Liver (tissue), 9 donors: Measurements from ENCODE around the gene SPDEF. TPM values are rescaled to one million over a fixed set of nuclear protein-coding genes. Genes with fewer than 3 reads are reported as not detected.

ENCODE experiments used
- DNase-seq: peaks from one replicate; pipeline ENCODE4 v3.0.0-alpha.2; 2017; ENCODE audit warnings: low spot score
- H3K27ac ChIP-seq, 2 donors: one replicate each; pipeline ENCODE4 v1.7.0; 2013; ENCODE audit warnings: inconsistent platforms in 2 of 2, low read length in 2 of 2, control low read depth in 1 of 2, low read depth in 1 of 2, mild to moderate bottlenecking in 1 of 2
- H3K27me3 ChIP-seq, 4 donors: one replicate each; pipeline versions ENCODE4 v1.6.1 to v1.7.0; 2013; ENCODE audit warnings: low read length in 3 of 4, inconsistent platforms in 1 of 4, mild to moderate bottlenecking in 1 of 4, moderate library complexity in 1 of 4; ENCODE audit not compliant: control insufficient read depth in 4 of 4, insufficient read depth in 4 of 4
- H3K36me3 ChIP-seq, 4 donors: one replicate each; pipeline versions ENCODE4 v1.6.1 to v1.7.0; 2013; ENCODE audit warnings: low read length in 3 of 4, mild to moderate bottlenecking in 3 of 4, low read depth in 1 of 4, moderate library complexity in 1 of 4; ENCODE audit not compliant: control insufficient read depth in 4 of 4, insufficient read depth in 3 of 4
- H3K4me1 ChIP-seq, 4 donors: one replicate each; pipeline versions ENCODE4 v1.6.1 to v1.7.0; 2013; ENCODE audit warnings: low read length in 3 of 4, mild to moderate bottlenecking in 3 of 4, moderate library complexity in 1 of 4; ENCODE audit not compliant: control insufficient read depth in 4 of 4, insufficient read depth in 4 of 4
- H3K4me3 ChIP-seq, 3 donors: one replicate each; pipeline versions ENCODE4 v1.6.1 to v1.7.0; 2013; ENCODE audit warnings: low read length in 3 of 3, control low read depth in 1 of 3, low read depth in 1 of 3, mild to moderate bottlenecking in 1 of 3
- H3K9ac ChIP-seq, 2 donors: one replicate each; pipeline ENCODE4 v1.7.0; 2013; ENCODE audit warnings: low read length in 2 of 2, mild to moderate bottlenecking in 2 of 2, moderate library complexity in 2 of 2, control low read depth in 1 of 2, low read depth in 1 of 2
- H3K9me3 ChIP-seq, 4 donors: one replicate each; pipeline versions ENCODE4 v1.6.1 to v1.7.0; 2013; ENCODE audit warnings: low read length in 3 of 4; ENCODE audit not compliant: control insufficient read depth in 4 of 4
- ATF3 ChIP-seq: IDR thresholded peaks from 2 replicates; pipeline ENCODE4 v1.6.1; 2016; ENCODE audit warnings: antibody characterized with exemption
- CTCF ChIP-seq: fragments of 150-350 bp; IDR thresholded peaks from 2 replicates; pipeline ENCODE4 v1.5.1; 2017; ENCODE audit warnings: improper control_type of control experiment, low read depth, low read length; ENCODE audit not compliant: missing input control
- EGR1 ChIP-seq, 2 donors: IDR thresholded peaks; 2 replicates each; pipeline ENCODE4 v1.6.1; 2016 to 2018; ENCODE audit warnings: antibody characterized with exemption in 2 of 2, low read depth in 2 of 2
- FOXA2 ChIP-seq: IDR thresholded peaks from 2 replicates; pipeline ENCODE4 v1.6.1; 2016; ENCODE audit warnings: antibody characterized with exemption
- GABPA ChIP-seq, 2 donors: IDR thresholded peaks in 1 of 2; conservative IDR thresholded peaks in 1 of 2; 2 replicates each; pipeline ENCODE4 v1.6.1; 2016; ENCODE audit warnings: antibody characterized with exemption in 2 of 2, mild to moderate bottlenecking in 1 of 2, moderate library complexity in 1 of 2
- HNF4A ChIP-seq, 2 donors: conservative IDR thresholded peaks; 2 replicates each; pipeline ENCODE4 v1.6.1; 2016; ENCODE audit warnings: antibody characterized with exemption in 2 of 2, mild to moderate bottlenecking in 2 of 2
- HNF4G ChIP-seq: IDR thresholded peaks from 2 replicates; pipeline ENCODE4 v1.6.1; 2016; ENCODE audit warnings: antibody characterized with exemption
- JUND ChIP-seq, 2 donors: IDR thresholded peaks; 2 replicates each; pipeline ENCODE4 v1.6.1; 2016; ENCODE audit warnings: antibody characterized with exemption in 2 of 2
- MAX ChIP-seq: IDR thresholded peaks from 2 replicates; pipeline ENCODE4 v1.6.1; 2016; ENCODE audit warnings: antibody characterized with exemption
- NR2F2 ChIP-seq: IDR thresholded peaks from 2 replicates; pipeline ENCODE4 v1.6.1; 2016; ENCODE audit warnings: antibody characterized with exemption
- RAD21 ChIP-seq, 2 donors: IDR thresholded peaks; 2 replicates each; pipeline ENCODE4 v1.6.1; 2016; ENCODE audit warnings: antibody characterized with exemption in 2 of 2, mild to moderate bottlenecking in 2 of 2
- REST ChIP-seq: IDR thresholded peaks from 2 replicates; pipeline ENCODE4 v1.6.1; 2016; ENCODE audit warnings: antibody characterized with exemption, mild to moderate bottlenecking
- RXRA ChIP-seq, 2 donors: IDR thresholded peaks; 2 replicates each; pipeline ENCODE4 v1.6.1; 2017 to 2018; ENCODE audit warnings: antibody characterized with exemption in 2 of 2, mild to moderate bottlenecking in 1 of 2
- SP1 ChIP-seq: IDR thresholded peaks from 2 replicates; pipeline ENCODE4 v1.6.1; 2018; ENCODE audit warnings: antibody characterized with exemption, mild to moderate bottlenecking
- TAF1 ChIP-seq: conservative IDR thresholded peaks from 2 replicates; pipeline ENCODE4 v1.6.1; 2016; ENCODE audit warnings: antibody characterized with exemption, mild to moderate bottlenecking
- YY1 ChIP-seq: IDR thresholded peaks from 2 replicates; pipeline ENCODE4 v1.6.1; 2016; ENCODE audit warnings: antibody characterized with exemption, mild to moderate bottlenecking
- ZBTB33 ChIP-seq: IDR thresholded peaks from 2 replicates; pipeline ENCODE4 v1.6.1; 2016; ENCODE audit warnings: antibody characterized with exemption
- WGBS: extraction: QIAGEN DNeasy Blood & Tissue Kit; methylation state at CpG from one replicate; pipeline ENCODE4 v1.1.7; 2013; 5-methylcytosine and 5-hydroxymethylcytosine counted together
- polyA plus RNA-seq, 2 donors: library from polyadenylated mRNA; stranded (reverse) in 1 of 2; unstranded in 1 of 2; fragments of 200-250 nt in 1 of 2; fragments of >200 nt in 1 of 2; fragmentation: Nextera tagmentation in 1 of 2; extraction: Ambion mirVana in 1 of 2; gene quantifications; one replicate each; pipeline versions ENCODE4 v1.2.1 to v1.2.3, GENCODE V29; 2013 to 2015
- total RNA-seq, 2 donors: library from RNA; depleted of rRNA; stranded (reverse); fragments of >200 nt; gene quantifications; one replicate each; pipeline ENCODE4 v1.2.3, GENCODE V29; 2014
- donor health status: healthy.
- donor health status: healthy.
- donor health status: healthy.
- donor health status: healthy.
- donor health status: healthy.

Gene SPDEF
- total and polyA plus RNA-seq, 4 donors, result 0.05 to 0.09 TPM; not detected in 2

GRCh38 chr6:34531580-34532201, 24.4 kb downstream of the SPDEF start:
- H3K27ac ChIP-seq, result no peak overlapping the region
- H3K36me3 ChIP-seq, result no peaks in the 10 kb centered on the region
- 94% methylated on average over 29 of the region's 29 CpGs for WGBS
- no peaks in the 10 kb centered on the region for H3K27me3 ChIP-seq
- DNase-seq, result no peak
- H3K9ac ChIP-seq, result no peak overlapping the region
- peaks cover 7 to 18% (median 13%) of the 10 kb centered on the region in 4 donors for H3K4me1 ChIP-seq
- no peak overlapping the region for H3K4me3 ChIP-seq
- H3K9me3 ChIP-seq, result no peaks in the 10 kb centered on the region
- no peak for TF ChIP-seq REST
- no peak for TF ChIP-seq FOXA2
- no peak for TF ChIP-seq TAF1
- no peak for TF ChIP-seq NR2F2
- no peak for TF ChIP-seq SP1
- TF ChIP-seq RAD21 (IDR thresholded peaks at IDR 0.05), result no peak
- no peak for TF ChIP-seq JUND (IDR thresholded peaks at IDR 0.05)
- TF ChIP-seq ZBTB33, result no peak
- TF ChIP-seq HNF4A (conservative IDR thresholded peaks at IDR 0.05), result no peak
- TF ChIP-seq MAX, result no peak
- TF ChIP-seq RXRA (IDR thresholded peaks at IDR 0.05), result no peak
- no peak for TF ChIP-seq ATF3

GRCh38 chr6:34530753-34531365, 25.3 kb downstream of the SPDEF start:
- TF ChIP-seq YY1 (no peak), CTCF (no peak), EGR1 (IDR thresholded peaks at IDR 0.05; ENCODE audit: low read depth in 2 of 2) (no peak), GABPA (IDR thresholded peaks at IDR 0.05 in 1 of 2, conservative IDR thresholded peaks at IDR 0.05 in 1 of 2) (no peak), FOXA2 (no peak), HNF4G (no peak), ATF3 (no peak)
- H3K9ac ChIP-seq, result no peak overlapping the region
- H3K9me3 ChIP-seq, result no peaks in the 10 kb centered on the region
- no peak overlapping the region for H3K4me3 ChIP-seq
- no peak for DNase-seq
- no peaks in the 10 kb centered on the region for H3K36me3 ChIP-seq
- H3K27ac ChIP-seq, result no peak overlapping the region
- no peaks in the 10 kb centered on the region for H3K27me3 ChIP-seq
- H3K4me1 ChIP-seq, result peaks cover 7 to 18% (median 13%) of the 10 kb centered on the region in 4 donors
- WGBS, result 93% methylated on average over 18 of the region's 18 CpGs
